ENCODE results near the gene C2CD4C. TPM values are rescaled to one million over a fixed set of nuclear protein-coding genes. Genes with fewer than 3 reads are reported as not detected.
"Not testable (repeated sequence)": the region's sequence is repeated elsewhere in the genome, so short reads cannot be mapped to it uniquely, and the experiment has no call there.

The C2CD4C gene
- total RNA-seq, 4 donors from 2014 or later = 2.4 to 2.5 TPM; not detected in 2

DNA sequence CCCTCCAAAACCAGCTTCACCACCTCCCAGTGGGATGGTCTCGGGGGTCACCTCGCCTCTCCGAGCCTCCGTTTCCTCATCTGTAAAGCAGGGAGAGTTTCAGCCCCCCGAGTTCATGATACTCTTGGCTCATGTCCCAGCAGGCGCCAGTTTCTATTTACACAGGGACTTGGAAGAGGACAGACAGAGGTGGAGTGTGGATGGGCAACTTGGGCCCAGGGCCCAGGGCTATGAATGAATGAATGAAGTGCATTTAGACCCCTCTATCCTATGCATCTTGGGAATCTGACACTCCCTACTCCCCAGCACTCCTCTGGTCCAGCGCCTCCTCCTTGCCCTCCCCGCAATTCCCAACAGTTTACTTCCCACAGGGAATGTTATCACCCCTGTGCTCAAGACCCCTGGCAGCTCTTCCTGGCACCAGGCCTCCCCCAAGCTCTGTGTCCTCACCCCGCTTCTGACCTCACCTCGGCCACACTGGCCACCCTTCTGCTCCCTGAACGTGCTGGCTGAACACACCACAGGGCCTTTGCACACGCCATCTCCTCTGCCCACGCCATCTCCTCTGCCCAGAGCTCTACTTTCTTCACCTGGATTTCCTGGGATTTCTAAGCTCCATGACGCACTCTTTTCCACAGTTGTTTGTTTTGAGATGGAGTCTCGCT, 4.9 kb upstream of the C2CD4C start:
- TF ChIP-seq, protein P1, sequence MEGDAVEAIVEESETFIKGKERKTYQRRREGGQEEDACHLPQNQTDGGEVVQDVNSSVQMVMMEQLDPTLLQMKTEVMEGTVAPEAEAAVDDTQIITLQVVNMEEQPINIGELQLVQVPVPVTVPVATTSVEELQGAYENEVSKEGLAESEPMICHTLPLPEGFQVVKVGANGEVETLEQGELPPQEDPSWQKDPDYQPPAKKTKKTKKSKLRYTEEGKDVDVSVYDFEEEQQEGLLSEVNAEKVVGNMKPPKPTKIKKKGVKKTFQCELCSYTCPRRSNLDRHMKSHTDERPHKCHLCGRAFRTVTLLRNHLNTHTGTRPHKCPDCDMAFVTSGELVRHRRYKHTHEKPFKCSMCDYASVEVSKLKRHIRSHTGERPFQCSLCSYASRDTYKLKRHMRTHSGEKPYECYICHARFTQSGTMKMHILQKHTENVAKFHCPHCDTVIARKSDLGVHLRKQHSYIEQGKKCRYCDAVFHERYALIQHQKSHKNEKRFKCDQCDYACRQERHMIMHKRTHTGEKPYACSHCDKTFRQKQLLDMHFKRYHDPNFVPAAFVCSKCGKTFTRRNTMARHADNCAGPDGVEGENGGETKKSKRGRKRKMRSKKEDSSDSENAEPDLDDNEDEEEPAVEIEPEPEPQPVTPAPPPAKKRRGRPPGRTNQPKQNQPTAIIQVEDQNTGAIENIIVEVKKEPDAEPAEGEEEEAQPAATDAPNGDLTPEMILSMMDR (IDR thresholded peaks at IDR 0.05) = no peak
- TF ChIP-seq POLR2A (IDR thresholded peaks at IDR 0.05) = no peak
- no peaks in the 10 kb centered on the region for H3K27me3 ChIP-seq
- DNase-seq = no peak
- H3K4me3 ChIP-seq = no peak overlapping the region
- intact Hi-C loops (cut with DNase I; ENCODE audit: low total_unique reads) = no loop called here
- H3K9me3 ChIP-seq = no peaks in the 10 kb centered on the region
- H3K27ac ChIP-seq = no peak overlapping the region
- H3K36me3 ChIP-seq = no peaks in the 10 kb centered on the region
- H3K4me1 ChIP-seq = no peaks in the 10 kb centered on the region

DNA sequence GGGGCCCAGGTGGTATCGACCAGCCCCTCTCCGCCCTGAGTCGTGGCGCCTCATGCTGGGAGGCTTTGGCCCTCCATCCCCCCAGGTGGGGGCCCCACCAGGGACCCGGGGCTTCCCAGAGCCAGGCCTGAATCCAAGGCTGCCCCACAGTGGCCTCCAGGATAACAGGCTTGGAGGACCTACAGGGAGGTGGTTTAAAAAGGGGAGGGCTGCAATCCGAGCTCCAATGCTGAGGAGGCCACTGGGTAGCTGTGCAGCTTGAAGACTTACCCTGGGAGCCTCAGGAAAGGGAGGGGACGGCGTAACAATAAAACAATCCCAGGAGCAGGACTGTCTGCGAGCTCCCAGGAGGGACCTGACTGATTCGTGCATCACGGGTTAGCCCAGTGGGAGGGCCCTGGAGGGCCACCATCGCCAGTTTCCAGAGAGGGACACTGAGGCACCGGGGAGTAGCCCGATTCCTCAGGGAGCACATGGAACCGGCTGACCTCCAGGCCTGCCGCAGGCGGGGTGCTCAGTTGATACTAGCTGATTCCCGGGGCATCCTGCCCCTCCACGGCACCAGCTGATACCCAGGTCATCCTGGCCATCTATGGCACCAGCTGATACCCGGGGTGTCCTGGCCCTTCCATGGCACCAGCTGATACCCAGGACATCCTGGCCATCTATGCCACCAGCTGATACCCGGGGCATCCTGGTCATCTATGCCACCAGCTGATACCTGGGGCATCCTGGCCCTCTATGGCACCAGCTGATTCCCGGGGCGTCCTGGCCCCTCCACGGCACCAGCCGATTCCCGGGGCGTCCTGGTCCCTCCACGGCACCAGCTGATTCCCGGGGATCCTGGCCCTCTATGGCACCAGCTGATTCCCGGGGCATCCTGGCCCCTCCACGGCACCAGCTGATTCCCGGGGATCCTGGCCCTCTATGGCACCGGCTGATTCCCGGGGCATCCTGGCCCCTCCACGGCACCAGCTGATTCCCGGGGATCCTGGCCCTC, 3.7 kb upstream of the C2CD4C start:
- no peaks in the 10 kb centered on the region for H3K36me3 ChIP-seq
- DNase-seq = no peak
- TF ChIP-seq, protein P1 (IDR thresholded peaks at IDR 0.05) = no peak
- no peak for TF ChIP-seq POLR2A (IDR thresholded peaks at IDR 0.05)
- H3K27me3 ChIP-seq = peaks cover 0 to 7% of the 10 kb centered on the region in 2 donors
- H3K4me1 ChIP-seq = peaks cover 0 to 12% of the 10 kb centered on the region in 2 donors
- intact Hi-C loops (cut with DNase I; ENCODE audit: low total_unique reads) = no loop called here
- no peak overlapping the region for H3K27ac ChIP-seq
- no peak overlapping the region for H3K4me3 ChIP-seq
- no peaks in the 10 kb centered on the region for H3K9me3 ChIP-seq

DNA sequence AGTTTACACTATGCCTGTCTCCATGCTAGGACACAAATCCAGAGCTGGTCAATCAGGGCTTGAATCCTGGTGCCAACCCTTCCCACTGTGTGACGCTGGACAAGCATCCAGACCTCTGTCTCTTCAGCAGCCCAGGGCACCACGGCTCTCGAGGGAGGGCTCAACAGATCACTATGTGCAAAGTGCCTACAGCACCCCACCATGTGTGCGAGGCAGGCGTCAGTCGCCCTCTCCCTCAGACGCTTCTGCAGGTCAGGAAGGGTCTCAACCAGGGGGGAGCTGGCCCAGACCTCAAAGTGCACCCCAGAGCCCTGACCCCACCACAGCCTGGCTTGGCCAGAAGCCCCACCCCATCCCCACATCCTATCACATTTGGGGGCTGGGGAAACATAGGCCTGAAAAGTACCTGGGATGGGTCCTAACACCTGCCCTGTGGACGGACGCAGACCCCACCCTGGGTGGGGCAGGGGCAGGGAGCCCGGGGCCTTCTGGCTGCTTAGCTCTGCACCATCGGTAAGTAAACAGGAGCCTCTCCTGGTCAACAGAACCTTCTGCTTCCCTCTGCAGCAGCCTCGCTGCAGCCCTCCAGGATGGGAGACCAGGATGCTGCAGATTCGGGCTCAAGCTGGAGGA, 2.9 kb upstream of the C2CD4C start:
- Histone ChIP-seq H3K4me1 (peaks cover 0 to 12% of the 10 kb centered on the region in 2 donors), H3K36me3 (no peaks in the 10 kb centered on the region), H3K4me3 (no peak overlapping the region), H3K27me3 (peaks cover 0 to 7% of the 10 kb centered on the region in 2 donors), H3K9me3 (no peaks in the 10 kb centered on the region), H3K27ac (no peak overlapping the region)
- DNase-seq = no peak
- TF ChIP-seq, protein P1 (IDR thresholded peaks at IDR 0.05) = no peak
- TF ChIP-seq POLR2A (IDR thresholded peaks at IDR 0.05) = no peak
- intact Hi-C loops (cut with DNase I; ENCODE audit: low total_unique reads) = no loop called here

DNA sequence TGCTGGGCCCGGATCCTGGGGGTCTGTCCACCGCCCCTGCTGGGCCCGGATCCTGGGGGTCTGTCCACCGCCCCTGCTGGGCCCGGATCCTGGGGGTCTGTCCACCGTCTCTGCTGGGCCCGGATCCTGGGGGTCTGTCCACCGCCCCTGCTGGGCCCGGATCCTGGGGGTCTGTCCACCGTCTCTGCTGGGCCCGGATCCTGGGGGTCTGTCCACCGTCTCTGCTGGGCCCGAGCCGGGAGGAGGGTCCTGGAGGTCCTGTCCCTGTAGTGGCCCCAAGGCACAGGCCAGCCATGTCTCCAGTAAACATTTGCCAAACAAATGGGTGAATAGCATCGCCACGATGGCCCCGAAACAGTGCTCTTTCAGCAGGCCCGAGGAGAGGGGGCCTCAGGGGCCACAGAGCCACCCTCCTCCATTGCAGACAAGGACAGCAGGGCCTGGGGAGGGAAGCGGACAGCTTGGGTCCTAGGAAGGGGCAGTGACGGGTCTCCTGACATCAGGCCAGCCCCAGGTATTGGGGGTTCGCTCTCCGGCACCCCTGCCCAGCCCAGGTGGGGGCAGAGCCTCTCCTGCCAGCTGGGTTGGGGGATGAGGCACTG, 2.3 kb upstream of the C2CD4C start:
- H3K4me1 ChIP-seq = peaks cover 0 to 12% of the 10 kb centered on the region in 2 donors
- intact Hi-C loops (cut with DNase I; ENCODE audit: low total_unique reads); DNase-seq: not testable (repeated sequence)

DNA sequence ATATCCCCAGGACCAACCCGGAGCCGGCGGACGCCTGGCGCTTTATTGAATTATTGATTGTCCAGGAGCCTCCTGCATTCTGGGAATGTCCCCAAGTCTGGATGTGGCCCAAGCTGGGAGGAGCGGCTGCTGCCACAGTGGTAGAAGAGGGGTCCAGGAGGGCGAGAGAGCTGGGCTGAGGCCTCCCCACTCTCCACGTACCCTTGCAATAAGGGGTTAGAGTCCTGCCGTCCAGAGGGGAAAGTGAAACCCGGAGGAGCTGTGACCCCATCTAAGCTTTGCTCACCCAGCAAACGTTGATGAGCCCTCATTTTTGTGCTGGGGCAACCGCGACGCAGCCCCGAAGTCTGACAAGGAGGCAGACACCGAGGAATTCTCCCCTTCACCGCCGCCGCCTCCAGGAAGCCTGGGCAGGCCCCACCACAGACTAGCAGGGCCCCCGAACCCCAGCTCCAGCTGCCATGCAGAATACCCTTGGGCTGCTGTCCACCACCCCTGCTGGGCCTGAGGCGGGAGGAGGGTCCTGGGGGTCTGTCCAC, 1.4 kb upstream of the C2CD4C start:
- Histone ChIP-seq H3K27ac (no peak overlapping the region), H3K36me3 (no peaks in the 10 kb centered on the region), H3K4me1 (peaks cover 0 to 12% of the 10 kb centered on the region in 2 donors), H3K27me3 (peaks cover 0 to 7% of the 10 kb centered on the region in 2 donors), H3K4me3 (no peak overlapping the region), H3K9me3 (no peaks in the 10 kb centered on the region)
- no peak for DNase-seq
- TF ChIP-seq, protein P1 (IDR thresholded peaks at IDR 0.05) = no peak
- no peak for TF ChIP-seq POLR2A (IDR thresholded peaks at IDR 0.05)
- intact Hi-C loops (cut with DNase I; ENCODE audit: low total_unique reads) = no loop called here

More for the DNA sequence above, 2.3 kb upstream of the C2CD4C start:
- H3K9me3 ChIP-seq, H3K36me3 ChIP-seq, H3K4me3 ChIP-seq, H3K27me3 ChIP-seq, H3K27ac ChIP-seq: not testable (repeated sequence)

All from uterus (tissue), 4 donors.